Endothelial cell (in vitro differentiated cells): ENCODE data around the gene USP12. TPM values are rescaled to one million over a fixed set of nuclear protein-coding genes. Genes with fewer than 3 reads are reported as not detected.

Experiments used
- DNase-seq: peaks from one replicate; pipeline ENCODE4 v3.0.0; 2021; ENCODE audit warnings: low spot score
- H3K27ac Mint-ChIP-seq: one replicate; pipeline ENCODE4 v1.8.0; 2021; ENCODE audit warnings: mixed read lengths, inconsistent platforms; ENCODE audit not compliant: unreplicated experiment
- H3K27me3 Mint-ChIP-seq: one replicate; pipeline ENCODE4 v1.8.0; 2021; ENCODE audit warnings: mild to moderate bottlenecking, moderate library complexity, mixed read lengths, inconsistent platforms; ENCODE audit not compliant: unreplicated experiment
- H3K36me3 Mint-ChIP-seq: one replicate; pipeline ENCODE4 v1.8.0; 2021; ENCODE audit warnings: mild to moderate bottlenecking, low read depth, mixed read lengths, inconsistent platforms; ENCODE audit not compliant: unreplicated experiment
- H3K4me1 Mint-ChIP-seq: one replicate; pipeline ENCODE4 v1.8.0; 2021; ENCODE audit warnings: mild to moderate bottlenecking, mixed read lengths, inconsistent platforms; ENCODE audit not compliant: unreplicated experiment
- H3K4me3 Mint-ChIP-seq: one replicate; pipeline ENCODE4 v1.8.0; 2021; ENCODE audit warnings: mild to moderate bottlenecking, mixed read lengths, inconsistent platforms; ENCODE audit not compliant: unreplicated experiment
- H3K9me3 Mint-ChIP-seq: one replicate; pipeline ENCODE4 v1.8.0; 2021; ENCODE audit warnings: mixed read lengths, inconsistent platforms; ENCODE audit not compliant: unreplicated experiment
- CTCF ChIP-seq: fragments of 200-600 bp; sonication (generic); IDR thresholded peaks from one replicate; pipeline ENCODE4 v1.5.0; 2021; ENCODE audit warnings: antibody characterized with exemption; ENCODE audit not compliant: unreplicated experiment
- total RNA-seq: library from RNA; stranded (reverse); fragmentation: NEBNext Ultra II Directional; extraction: Animal tissue kit (Norgen Biotek cat#: 25700); gene quantifications from one replicate; pipeline ENCODE4 v1.2.1, GENCODE V29; 2021; ENCODE audit not compliant: unreplicated experiment

The USP12 gene
- total RNA-seq, 1 donor from 2014 or later: 29.7 TPM

DNA sequence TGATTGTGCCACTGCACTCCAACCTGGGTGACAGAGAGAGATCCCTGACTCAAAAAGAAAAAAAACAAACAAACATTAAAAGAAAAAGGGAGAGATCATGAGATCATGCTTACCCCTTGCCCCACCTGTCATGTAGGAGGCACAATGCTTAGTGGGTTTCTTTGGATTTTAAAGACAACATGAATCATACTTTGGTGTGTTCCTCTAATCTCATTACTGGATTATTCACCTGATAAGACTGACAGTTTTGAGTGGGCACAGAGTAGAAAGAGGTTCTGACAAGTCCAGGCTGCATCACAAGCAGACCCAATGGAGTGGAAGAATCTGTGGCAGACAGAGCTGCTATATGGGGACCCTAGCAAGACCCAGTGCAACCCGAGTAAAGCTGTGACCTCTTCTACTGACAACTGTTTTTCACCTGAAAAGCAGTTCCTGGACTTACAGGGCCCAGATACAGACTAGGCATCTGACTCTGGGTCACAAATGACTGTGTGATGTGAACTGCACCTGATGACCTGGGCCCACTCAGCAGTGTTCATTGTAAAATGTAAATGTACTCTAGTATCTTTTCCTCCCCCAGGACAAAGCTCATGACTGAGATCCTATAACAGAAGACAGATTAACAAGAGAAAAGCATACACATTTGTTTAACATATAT lies 28.9 kb upstream of the USP12 start:
- DNase-seq: no peak
- peaks cover 3% of the 10 kb centered on the region for H3K4me1 Mint-ChIP-seq
- no peak overlapping the region for H3K4me3 Mint-ChIP-seq
- no peaks in the 10 kb centered on the region for H3K36me3 Mint-ChIP-seq
- no peaks in the 10 kb centered on the region for H3K27me3 Mint-ChIP-seq
- no peak overlapping the region for H3K27ac Mint-ChIP-seq
- no peaks in the 10 kb centered on the region for H3K9me3 Mint-ChIP-seq
- TF ChIP-seq CTCF: no peak

GRCh38 chr13:27199696-27200095 lies 28.1 kb upstream of the USP12 start:
- H3K27ac Mint-ChIP-seq: no peak overlapping the region
- DNase-seq: no peak
- H3K9me3 Mint-ChIP-seq: no peaks in the 10 kb centered on the region
- H3K27me3 Mint-ChIP-seq: no peaks in the 10 kb centered on the region
- no peak overlapping the region for H3K4me3 Mint-ChIP-seq
- no peaks in the 10 kb centered on the region for H3K36me3 Mint-ChIP-seq
- no peak for TF ChIP-seq CTCF
- peaks cover 12% of the 10 kb centered on the region for H3K4me1 Mint-ChIP-seq

- no peak for TF ChIP-seq CTCF
- no peaks in the 10 kb centered on the region for H3K27me3 Mint-ChIP-seq
- no peaks in the 10 kb centered on the region for H3K9me3 Mint-ChIP-seq
- H3K4me3 Mint-ChIP-seq: no peak overlapping the region
- no peak for DNase-seq
- no peak overlapping the region for H3K27ac Mint-ChIP-seq
- no peaks in the 10 kb centered on the region for H3K36me3 Mint-ChIP-seq
- H3K4me1 Mint-ChIP-seq: peaks cover 14% of the 10 kb centered on the region
Observed at GRCh38 chr13:27199211-27199610, 27.6 kb upstream of the USP12 start.

- Mint-ChIP-seq H3K4me3 (no peak overlapping the region), H3K4me1 (peaks cover 16% of the 10 kb centered on the region), H3K9me3 (no peaks in the 10 kb centered on the region), H3K36me3 (no peaks in the 10 kb centered on the region), H3K27ac (peak overlapping the region; percentile 82), H3K27me3 (no peaks in the 10 kb centered on the region)
- no peak for DNase-seq
- no peak for TF ChIP-seq CTCF
Observed at GRCh38 chr13:27194895-27195764, 23.5 kb upstream of the USP12 start.

DNA sequence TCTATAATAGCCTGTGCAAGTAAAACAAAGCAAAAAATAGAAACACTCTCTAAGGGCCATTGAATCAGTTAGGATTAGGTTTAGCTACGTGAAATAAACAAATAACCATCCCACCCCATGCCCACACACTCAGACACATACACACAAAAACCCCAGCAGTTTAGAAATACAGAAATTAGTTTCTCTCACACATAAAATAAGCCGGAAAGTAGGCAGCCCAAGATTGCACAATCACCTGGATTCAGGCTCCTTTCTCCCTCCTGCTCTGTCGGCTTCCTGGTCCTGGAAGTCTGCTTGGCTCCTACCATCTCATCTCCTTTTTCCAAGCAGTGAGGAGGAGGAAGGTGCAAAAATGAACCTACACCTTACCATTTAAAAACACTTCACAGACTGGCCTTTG lies 22.6 kb upstream of the USP12 start:
- no peaks in the 10 kb centered on the region for H3K27me3 Mint-ChIP-seq
- no peak overlapping the region for H3K4me3 Mint-ChIP-seq
- TF ChIP-seq CTCF: no peak
- no peaks in the 10 kb centered on the region for H3K36me3 Mint-ChIP-seq
- no peak for DNase-seq
- peak overlapping the region; percentile 18 for H3K27ac Mint-ChIP-seq
- no peaks in the 10 kb centered on the region for H3K9me3 Mint-ChIP-seq
- peaks cover 16% of the 10 kb centered on the region for H3K4me1 Mint-ChIP-seq
